T follicular helper cell (primary cell): ENCODE data around the gene PRKCG.
"Not testable (repeated sequence)": the region's sequence is repeated elsewhere in the genome, so short reads cannot be mapped to it uniquely, and the experiment has no call there.

Experiments
- DNase-seq: peaks from one replicate; pipeline ENCODE4 v3.0.0-alpha.2; 2020; ENCODE audit warnings: low read depth

Gene PRKCG

DNA sequence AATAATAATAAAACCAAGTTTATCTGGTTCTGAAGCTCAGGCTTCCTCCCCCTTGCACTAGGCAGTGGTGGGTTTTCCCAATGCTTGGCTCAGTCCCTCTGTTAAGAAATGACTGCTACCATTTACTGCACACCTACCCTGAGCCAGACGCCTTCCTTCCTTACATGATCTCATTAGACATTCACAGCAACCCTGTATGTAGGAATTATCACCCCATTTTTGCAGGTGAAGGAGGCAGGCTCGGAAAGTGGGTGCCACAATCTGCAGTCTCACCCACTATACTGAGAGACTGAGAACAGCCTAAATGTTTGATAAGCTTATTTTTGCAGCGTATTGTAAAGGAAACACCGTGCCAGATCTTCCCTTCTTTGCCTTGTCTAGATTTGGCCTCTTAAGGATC is 62.4 kb downstream of the PRKCG start:
- DNase-seq: no peak

GRCh38 chr19:53944933-53945332 is 62.9 kb downstream of the PRKCG start:
- DNase-seq: no peak

- no peak for DNase-seq
These were observed 63.4 kb downstream of the PRKCG start for GRCh38 chr19:53945441-53945840.

DNA sequence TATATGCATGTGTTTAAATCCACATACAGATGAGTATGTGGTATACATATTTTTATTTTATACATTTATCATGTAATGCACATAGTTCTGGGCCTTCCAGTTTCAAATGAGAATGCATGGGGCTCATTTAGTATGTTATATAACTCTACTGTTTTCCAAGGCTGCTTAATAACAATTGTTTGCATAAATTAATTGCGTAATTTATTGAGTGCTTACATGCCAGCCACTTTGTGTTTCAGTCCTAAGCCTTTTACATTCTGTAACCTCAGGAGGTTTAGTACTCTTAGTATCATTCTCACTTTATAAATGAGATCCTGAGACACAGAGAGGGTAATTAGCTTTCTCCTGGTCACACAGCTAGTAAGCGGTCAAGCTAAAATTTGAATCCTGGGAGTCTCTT is 64.0 kb downstream of the PRKCG start:
- DNase-seq: no peak

DNA sequence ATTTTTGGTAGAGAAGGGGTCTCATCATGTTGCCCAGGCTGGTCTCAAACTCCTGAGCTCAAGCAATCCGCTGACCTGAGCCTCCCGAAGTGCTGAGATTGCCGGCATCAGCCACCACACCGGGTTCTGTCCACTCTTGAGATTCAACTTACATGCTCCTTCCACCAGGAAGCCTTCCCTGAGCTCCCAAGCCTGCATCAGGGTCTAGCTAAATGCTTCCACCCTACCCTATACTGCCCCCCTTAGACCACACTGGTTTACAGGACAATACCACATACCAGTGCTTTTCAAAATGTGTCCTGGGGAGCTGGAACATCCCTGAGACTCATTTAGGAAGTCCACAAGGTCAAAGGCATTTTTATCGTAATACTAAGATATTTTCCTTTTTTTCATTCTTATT is 65.6 kb downstream of the PRKCG start:
- DNase-seq: no peak

- not testable (repeated sequence) for DNase-seq
These were observed 66.6 kb downstream of the PRKCG start for GRCh38 chr19:53948611-53949010.

DNA sequence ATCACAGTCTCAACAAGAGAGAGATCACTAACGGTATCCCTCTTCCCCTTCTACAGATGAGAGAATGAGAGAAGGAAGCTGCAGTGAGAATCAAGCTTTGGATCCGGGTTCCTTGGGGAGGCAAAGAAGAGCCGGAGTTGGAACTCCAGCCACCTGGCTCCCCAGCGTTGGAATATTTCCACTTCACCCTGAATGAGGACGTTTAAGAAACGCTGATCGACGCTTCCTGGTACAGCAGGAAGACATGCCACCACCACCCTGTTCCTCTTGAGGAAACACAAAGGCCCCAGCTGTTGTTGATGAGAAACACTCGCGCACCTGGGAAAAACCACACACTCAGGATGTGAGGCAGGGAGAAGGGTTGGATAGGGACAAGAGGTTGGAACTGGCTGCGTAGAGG is 69.4 kb downstream of the PRKCG start:
- DNase-seq: no peak

DNA sequence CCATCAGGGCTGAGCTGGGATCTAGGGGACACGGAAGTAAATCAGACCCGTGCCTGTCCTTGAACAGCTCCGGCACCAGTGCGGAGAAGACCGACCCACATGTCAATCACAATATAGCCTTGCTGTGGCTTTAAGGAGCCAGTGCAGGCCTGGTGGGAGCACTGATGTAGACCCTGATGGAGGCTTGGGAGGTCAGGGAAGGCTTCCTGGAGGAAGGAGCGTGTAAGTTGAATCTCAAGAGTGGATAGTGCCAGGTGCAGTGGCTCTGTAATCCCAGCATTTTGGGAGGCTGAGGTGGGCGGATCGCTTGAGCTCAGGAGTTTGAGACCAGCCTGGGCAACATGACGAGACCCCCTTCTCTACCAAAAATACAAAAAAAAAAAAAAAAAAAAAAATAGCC is 70.0 kb downstream of the PRKCG start:
- DNase-seq: no peak

GRCh38 chr19:53953383-53953782 is 71.4 kb downstream of the PRKCG start:
- no peak for DNase-seq
